ENCODE results near the gene CLEC16A. TPM values are rescaled to one million over a fixed set of nuclear protein-coding genes. Genes with fewer than 3 reads are reported as not detected.

The CLEC16A gene
- total RNA-seq, 4 donors from 2014 or later, result 20.3 to 25.7 (median 25.1) TPM

DNA sequence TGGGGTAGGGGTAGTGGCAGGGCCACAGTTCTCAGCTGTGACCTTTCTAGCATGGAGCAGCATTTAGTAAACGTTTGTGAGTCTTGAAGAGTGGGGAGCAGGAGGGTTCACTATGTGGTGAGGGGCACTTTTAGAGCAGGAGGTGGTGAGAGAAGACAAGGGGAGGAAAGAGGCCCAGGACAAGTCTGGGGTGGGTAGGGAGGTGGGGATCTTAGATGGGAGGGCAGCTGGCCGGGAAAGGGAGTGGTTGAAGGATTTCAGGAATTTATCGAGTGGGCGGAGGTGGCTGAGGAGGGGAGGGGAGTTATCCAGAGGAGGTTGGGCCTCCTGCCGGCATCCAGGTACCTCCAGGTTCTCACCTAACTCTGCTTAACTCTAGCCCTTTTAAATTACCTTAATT lies 1.9 kb downstream of the CLEC16A start:
- Histone ChIP-seq H3K27ac (no peak overlapping the region), H3K4me3 (peak overlapping the region in 1 of 4 donors; percentile 90), H3K27me3 (no peaks in the 10 kb centered on the region), H3K4me1 (peaks cover 40 to 72% (median 49%) of the 10 kb centered on the region in 3 donors), H3K36me3 (no peaks in the 10 kb centered on the region), H3K9me3 (no peaks in the 10 kb centered on the region)
- TF ChIP-seq, protein P1, sequence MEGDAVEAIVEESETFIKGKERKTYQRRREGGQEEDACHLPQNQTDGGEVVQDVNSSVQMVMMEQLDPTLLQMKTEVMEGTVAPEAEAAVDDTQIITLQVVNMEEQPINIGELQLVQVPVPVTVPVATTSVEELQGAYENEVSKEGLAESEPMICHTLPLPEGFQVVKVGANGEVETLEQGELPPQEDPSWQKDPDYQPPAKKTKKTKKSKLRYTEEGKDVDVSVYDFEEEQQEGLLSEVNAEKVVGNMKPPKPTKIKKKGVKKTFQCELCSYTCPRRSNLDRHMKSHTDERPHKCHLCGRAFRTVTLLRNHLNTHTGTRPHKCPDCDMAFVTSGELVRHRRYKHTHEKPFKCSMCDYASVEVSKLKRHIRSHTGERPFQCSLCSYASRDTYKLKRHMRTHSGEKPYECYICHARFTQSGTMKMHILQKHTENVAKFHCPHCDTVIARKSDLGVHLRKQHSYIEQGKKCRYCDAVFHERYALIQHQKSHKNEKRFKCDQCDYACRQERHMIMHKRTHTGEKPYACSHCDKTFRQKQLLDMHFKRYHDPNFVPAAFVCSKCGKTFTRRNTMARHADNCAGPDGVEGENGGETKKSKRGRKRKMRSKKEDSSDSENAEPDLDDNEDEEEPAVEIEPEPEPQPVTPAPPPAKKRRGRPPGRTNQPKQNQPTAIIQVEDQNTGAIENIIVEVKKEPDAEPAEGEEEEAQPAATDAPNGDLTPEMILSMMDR (IDR thresholded peaks at IDR 0.05), result no peak
- no peak for TF ChIP-seq POLR2A (IDR thresholded peaks at IDR 0.05)
- WGBS, 2 donors, result 46 to 52% methylated on average over 5 of the region's 5 CpGs
- DNase-seq, result no peak
- intact Hi-C loops (cut with DNase I), result no loop called here

DNA sequence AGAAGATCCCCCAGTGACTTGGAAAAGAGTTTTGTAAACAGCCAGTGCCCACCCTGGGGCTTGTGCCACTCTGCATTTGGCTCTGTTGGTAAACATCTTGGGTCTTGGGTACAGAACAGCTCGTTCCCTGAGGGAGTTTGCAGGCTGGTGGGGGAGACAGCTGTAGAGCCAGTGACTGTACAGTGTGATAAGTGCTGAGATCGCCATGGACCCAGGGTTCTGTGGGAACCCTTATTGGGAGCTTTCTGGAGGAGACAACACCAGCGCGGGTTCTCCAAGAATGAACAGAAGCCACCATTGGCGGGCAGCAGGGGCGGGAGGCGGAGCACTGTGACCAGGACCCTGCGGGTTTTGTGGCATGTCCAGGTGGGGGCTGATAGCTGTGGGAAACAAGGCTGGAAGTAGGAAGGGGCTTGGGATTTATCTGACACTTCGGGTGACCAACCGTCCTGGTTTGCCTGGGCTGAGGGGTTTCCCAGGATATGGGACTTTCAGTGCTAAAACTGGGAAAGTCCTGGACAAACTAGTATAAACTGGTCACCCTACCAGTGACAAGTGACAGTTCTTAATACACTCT lies 2.9 kb downstream of the CLEC16A start:
- H3K4me3 ChIP-seq, result no peak overlapping the region
- H3K9me3 ChIP-seq, result no peaks in the 10 kb centered on the region
- no peaks in the 10 kb centered on the region for H3K36me3 ChIP-seq
- no peaks in the 10 kb centered on the region for H3K27me3 ChIP-seq
- H3K4me1 ChIP-seq, result peaks cover 38 to 71% (median 49%) of the 10 kb centered on the region in 3 donors
- H3K27ac ChIP-seq, result no peak overlapping the region
- no peak for TF ChIP-seq POLR2A (IDR thresholded peaks at IDR 0.05)
- TF ChIP-seq, protein P1 (IDR thresholded peaks at IDR 0.05), result no peak
- intact Hi-C loops (cut with DNase I), result no loop called here
- DNase-seq, result no peak
- WGBS, 2 donors, result 79 to 81% methylated on average over 4 to 9 of the region's 10 CpGs

- DNase-seq, result no peak
- TF ChIP-seq POLR2A (IDR thresholded peaks at IDR 0.05), result no peak
- TF ChIP-seq, protein P1 (IDR thresholded peaks at IDR 0.05), result peak in 4 of 6 experiments; percentile 8 to 44 (median 18)
- intact Hi-C loops (cut with DNase I), result no loop called here
- Histone ChIP-seq H3K9me3 (no peaks in the 10 kb centered on the region), H3K27me3 (no peaks in the 10 kb centered on the region), H3K36me3 (no peaks in the 10 kb centered on the region), H3K27ac (peak overlapping the region; percentile 14 to 57 (median 38)), H3K4me1 (peaks cover 32 to 66% (median 41%) of the 10 kb centered on the region in 3 donors), H3K4me3 (no peak overlapping the region)
- WGBS, 2 donors, result 78 to 81% methylated on average over 7 of the region's 7 CpGs
These were observed 5.1 kb downstream of the CLEC16A start for GRCh38 chr16:10949424-10949970.

DNA sequence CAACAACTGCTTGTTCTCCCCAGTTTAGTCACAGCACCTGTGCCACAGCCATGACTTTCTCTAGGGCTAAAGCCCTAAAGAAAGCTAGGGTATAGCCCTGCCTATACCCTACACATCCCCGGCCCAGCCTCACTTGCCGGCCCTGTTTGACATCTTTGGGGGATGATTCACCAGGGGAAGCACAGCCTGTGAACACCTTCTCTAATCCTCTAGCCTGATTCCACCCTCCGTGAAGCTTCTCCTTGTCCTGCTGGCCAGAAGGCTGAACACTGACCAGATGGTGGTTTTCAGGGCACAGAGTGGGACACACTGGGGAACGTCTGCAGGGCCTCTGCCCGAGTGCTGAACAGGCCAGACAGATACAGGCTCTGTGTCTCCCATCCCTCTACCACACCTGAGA lies 6.0 kb downstream of the CLEC16A start:
- Histone ChIP-seq H3K4me3 (no peak overlapping the region), H3K27ac (peak overlapping the region in 3 of 4 donors; percentile 18 to 57 (median 57)), H3K9me3 (no peaks in the 10 kb centered on the region), H3K27me3 (no peaks in the 10 kb centered on the region), H3K36me3 (no peaks in the 10 kb centered on the region), H3K4me1 (peaks cover 28 to 63% (median 36%) of the 10 kb centered on the region in 3 donors)
- 38 to 53% methylated on average over 4 to 5 of the region's 5 CpGs for WGBS, 2 donors
- TF ChIP-seq, protein P1 (IDR thresholded peaks at IDR 0.05), result no peak
- TF ChIP-seq POLR2A (IDR thresholded peaks at IDR 0.05), result no peak
- intact Hi-C loops (cut with DNase I), result no loop called here
- no peak for DNase-seq

GRCh38 chr16:10951026-10951425 lies 6.7 kb downstream of the CLEC16A start:
- TF ChIP-seq, protein P1 (IDR thresholded peaks at IDR 0.05), result no peak
- no peak for TF ChIP-seq POLR2A (IDR thresholded peaks at IDR 0.05)

More at GRCh38 chr16:10951026-10951425, 6.7 kb downstream of the CLEC16A start:
- no peaks in the 10 kb centered on the region for H3K9me3 ChIP-seq
- no peak overlapping the region for H3K27ac ChIP-seq
- WGBS, 2 donors, result 66 to 72% methylated on average over 4 of the region's 4 CpGs
- no peaks in the 10 kb centered on the region for H3K36me3 ChIP-seq
- H3K27me3 ChIP-seq, result no peaks in the 10 kb centered on the region
- H3K4me3 ChIP-seq, result no peak overlapping the region
- intact Hi-C loops (cut with DNase I), result no loop called here
- H3K4me1 ChIP-seq, result peaks cover 24 to 56% (median 30%) of the 10 kb centered on the region in 3 donors
- no peak for DNase-seq
